HG03571 (cell line): ENCODE data around the gene RGR.

Experiments
- ATAC-seq: cut with Tn5 transposase; IDR thresholded peaks from one replicate; pipeline ENCODE4 v1.9.1; 2021; ENCODE audit not compliant: unreplicated experiment

The RGR gene

DNA sequence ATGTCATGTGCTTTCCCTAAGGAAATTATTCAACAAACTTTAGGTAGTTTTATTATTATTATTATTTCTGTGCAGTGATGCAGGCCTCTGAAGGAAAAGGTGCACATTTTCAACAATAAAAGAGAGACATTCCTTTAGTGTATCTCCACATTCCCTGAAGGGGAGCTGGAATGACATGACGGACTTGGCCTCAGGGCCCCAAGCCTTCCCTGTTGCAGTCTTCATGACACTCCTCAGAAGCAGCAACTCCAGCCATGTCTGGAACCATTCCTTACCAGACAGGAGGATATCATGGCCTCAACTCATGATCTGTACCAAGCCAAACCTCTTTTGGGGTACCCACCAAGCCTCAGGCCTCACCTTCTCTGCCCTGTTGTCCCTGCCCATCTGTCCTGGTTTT lies 48.3 kb downstream of the RGR start:
- no peak for ATAC-seq

DNA sequence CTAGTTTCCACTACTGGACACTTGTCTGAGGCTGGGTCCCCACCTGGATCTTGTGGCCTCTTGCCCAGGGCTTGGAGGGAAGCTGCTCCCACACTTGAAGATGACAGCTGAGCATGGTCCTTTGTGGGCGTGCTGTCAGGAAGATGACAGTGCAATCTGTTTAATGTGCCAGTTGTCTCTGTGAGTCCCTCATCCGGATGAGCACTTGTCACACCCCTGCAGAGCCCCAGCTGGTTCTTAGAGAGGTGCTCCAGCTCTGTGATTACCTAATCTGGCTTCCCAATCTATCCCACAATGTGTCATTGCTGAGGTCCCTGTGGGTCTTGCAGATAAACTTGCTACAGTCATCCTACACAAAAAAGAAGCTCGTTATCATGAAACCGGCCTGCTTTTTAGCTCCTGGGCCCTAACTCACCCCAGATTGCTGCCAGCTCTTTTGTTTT lies 48.7 kb downstream of the RGR start:
- ATAC-seq = no peak

DNA sequence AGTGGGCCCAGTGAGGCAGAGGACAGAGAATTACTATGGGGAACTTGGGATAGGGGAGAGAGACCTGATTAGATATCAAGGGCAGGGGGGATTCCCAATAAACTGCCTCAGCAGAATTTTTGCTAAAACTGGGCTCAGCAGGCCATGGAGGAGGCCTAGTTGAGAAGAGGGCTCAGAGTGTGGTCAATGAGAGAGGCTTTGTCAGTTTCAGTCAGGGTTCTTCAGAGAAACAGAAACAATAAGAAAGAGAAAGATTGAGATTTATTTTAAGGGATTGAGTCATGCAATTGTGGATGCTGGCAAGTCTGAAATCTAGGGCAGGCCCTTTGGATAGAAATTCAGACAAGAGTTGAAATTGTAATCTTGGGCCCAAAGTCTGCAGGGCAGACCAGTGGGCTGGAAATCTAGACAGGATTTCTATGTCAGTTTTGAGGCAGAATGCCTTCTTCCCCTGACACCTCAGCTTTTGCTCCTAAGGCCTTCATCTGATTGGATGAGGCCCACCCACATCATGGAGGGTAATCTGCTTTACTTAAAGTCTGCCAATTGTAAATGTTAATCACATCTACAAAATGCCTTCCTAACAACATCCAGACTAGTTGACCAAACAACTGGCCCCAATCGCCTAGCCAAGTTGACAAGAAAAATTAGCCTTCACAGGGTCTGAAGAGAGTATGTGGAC lies 50.1 kb downstream of the RGR start:
- peak; percentile 46 for ATAC-seq

DNA sequence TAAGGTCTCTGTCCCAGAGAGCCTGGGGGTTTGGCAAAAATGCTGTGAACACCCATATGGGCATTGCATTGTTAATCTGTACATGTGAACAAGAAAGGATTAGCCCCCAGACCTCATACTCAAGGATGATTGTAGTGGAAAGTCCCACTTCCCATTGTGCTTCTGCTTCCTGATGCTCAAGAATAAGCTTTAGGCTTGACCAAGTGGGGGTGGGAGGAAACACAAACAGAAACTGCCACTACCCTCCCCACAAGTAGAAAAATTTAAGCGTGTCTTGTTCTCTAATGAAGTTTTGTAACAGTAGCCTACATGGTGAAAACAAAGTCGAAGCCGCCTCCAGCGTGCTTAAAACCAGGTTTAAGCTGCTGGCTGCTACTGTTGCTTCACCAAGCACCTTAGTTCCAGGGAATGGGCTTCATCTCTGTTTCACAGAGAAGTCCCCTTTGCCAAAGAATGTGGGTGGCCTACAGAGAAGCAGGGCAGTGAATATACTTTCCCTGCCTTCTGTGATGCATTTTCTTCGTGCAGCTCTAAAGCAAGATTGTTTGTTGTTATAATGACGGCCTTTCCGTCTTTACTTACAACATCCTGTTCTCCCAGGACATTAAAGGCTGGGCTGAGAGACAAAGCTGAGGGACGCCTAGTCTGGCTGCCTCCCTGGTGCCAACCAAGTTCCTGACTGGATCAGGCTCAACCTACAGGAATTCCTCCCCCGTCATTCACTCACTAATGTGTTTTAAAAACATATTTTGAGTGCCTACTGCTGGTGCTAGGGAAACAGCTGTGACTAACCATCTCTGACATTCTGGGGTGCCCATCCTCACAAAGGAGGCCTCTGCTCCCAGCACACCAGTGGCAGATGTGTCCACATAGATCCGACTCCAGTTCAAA lies 51.5 kb downstream of the RGR start:
- no peak for ATAC-seq

- ATAC-seq = no peak
Measured at GRCh38 chr10:84298057-84298456, 53.2 kb downstream of the RGR start.

GRCh38 chr10:84302223-84302622 lies 57.4 kb downstream of the RGR start:
- ATAC-seq = no peak

- no peak for ATAC-seq
Measured at GRCh38 chr10:84306751-84307384, 62.0 kb downstream of the RGR start.

- no peak for ATAC-seq
Measured at GRCh38 chr10:84308021-84308420, 63.2 kb downstream of the RGR start.

GRCh38 chr10:84308481-84309304 lies 63.8 kb downstream of the RGR start:
- no peak for ATAC-seq
